Putamen (tissue), 1 donor: ENCODE measurements around the gene PHOX2B.

ENCODE experiments used
- DNase-seq: peaks from one replicate; pipeline ENCODE4 v3.0.0-alpha.2; 2016; ENCODE audit warnings: low spot score

Gene PHOX2B

DNA sequence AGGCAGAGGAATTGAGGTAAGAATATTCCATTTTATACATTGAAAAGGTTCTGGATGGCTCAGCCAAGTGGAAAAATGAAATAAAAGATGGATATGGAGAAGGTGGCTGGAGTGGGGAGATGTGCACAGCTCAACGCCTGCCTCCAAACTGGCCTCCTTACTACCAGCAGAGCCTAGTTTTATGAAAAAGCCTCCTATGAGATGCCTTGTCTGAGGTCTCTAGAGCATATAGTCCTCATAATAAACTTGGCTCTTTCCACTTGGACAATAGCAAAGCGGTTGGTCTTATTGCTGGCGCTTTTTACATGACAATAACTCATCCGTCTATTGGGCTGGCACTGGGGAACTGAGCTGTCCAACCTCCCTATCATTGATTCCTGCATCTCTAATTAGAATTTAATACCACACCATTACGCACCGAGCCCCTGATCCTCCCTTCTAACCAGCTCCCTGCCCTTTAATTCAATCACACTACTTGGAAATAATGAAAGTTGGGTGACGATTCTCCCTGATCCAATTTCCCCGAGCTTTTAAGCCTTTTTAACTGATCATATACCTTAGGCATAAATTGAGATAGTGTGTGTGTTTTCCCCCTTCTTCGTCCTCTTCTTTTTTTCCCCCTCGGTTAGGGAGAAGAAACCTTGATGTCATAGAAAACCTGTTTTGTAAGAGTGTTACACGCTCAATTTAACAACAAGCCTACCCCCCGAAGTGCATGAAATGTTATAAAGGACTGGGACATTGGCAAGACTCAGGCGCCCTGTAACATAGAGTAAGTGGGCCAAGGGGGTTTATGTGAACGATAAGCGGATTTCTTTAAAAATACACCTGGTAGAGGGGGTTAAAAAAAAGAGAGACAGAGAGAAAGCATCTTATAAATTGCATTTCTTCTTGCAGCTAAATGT, at the start of gene PHOX2B:
Gene PHOX2B, minus strand, starts transcription at position 155 of the 905 bp plus-strand sequence. Its CDS starts 115 bp downstream, at position 40.
- DNase-seq, result no peak

DNA sequence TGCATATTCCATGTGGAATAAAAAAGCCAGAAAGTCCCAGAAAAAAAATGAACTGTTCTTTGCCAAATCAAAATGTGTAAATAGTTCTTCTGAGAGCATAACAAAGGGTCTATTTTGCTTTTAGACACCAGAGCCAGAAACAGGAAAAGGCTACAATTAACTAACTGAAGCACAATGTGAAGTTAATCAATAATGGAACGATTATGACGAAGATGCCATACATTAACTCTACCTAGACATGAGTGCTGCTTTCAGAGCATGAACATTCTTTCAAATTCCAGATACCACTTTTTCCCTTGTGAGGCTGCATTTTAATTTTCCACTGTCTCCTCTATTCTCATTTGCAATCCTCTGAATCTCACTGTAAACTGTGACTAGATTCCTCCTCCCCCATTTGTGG, 48.7 kb upstream of the PHOX2B start:
- no peak for DNase-seq

DNA sequence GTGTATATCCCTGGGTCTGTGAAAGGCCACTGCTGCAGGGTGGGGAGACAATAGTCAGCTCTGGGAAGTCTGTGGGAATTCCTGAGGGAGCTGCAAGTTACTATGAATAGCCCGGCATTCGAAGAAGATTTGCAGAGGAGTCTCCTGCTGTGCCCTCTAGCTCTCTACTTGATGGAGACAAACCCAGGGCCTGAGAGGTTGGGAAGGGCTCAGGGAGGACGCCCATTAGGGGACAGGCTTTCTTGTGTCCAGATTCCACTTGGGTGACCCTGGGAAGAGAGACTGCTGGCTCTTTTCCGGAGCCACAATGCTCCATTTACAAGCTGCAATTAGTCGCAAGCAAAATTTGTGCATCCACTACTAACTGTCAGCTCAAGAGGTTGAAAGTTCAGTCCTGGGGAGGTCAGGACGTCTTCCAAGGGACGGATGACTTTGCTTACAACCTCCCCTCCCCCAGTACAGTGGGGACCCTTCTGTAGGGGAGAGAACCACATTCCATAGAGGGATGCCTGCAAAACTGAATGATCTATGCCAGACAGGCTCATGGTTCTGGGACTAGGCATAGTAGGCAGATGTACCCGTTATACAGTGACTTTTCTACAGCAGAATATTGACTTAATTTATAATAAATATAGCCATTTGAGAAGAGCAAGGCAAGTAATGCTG, 48.2 kb upstream of the PHOX2B start:
- DNase-seq, result no peak

GRCh38 chr4:41795796-41796385, 47.4 kb upstream of the PHOX2B start:
- no peak for DNase-seq

GRCh38 chr4:41792166-41792565, 43.6 kb upstream of the PHOX2B start:
- DNase-seq, result no peak

GRCh38 chr4:41791557-41791956, 43.0 kb upstream of the PHOX2B start:
- DNase-seq, result no peak

- DNase-seq, result no peak
Observed at GRCh38 chr4:41787931-41788330, 39.4 kb upstream of the PHOX2B start.

DNA sequence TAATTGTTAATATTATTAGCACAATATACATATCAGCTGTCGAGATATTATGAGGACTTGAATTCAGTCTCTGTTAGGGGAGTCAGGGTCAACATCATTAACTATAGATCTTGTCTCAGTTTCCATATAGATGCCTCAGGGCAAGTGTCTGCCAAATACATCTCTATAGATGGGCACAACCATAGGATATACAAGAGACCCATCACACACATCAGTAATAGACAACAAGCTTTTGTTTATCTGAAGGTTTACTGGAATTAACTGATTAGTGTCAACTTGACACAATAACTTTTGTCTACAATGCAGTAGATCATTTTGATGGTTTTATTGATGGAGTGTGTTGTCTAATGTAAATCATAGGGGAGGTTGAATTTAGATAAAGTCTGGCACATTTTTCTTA, 37.1 kb upstream of the PHOX2B start:
- DNase-seq, result no peak

DNA sequence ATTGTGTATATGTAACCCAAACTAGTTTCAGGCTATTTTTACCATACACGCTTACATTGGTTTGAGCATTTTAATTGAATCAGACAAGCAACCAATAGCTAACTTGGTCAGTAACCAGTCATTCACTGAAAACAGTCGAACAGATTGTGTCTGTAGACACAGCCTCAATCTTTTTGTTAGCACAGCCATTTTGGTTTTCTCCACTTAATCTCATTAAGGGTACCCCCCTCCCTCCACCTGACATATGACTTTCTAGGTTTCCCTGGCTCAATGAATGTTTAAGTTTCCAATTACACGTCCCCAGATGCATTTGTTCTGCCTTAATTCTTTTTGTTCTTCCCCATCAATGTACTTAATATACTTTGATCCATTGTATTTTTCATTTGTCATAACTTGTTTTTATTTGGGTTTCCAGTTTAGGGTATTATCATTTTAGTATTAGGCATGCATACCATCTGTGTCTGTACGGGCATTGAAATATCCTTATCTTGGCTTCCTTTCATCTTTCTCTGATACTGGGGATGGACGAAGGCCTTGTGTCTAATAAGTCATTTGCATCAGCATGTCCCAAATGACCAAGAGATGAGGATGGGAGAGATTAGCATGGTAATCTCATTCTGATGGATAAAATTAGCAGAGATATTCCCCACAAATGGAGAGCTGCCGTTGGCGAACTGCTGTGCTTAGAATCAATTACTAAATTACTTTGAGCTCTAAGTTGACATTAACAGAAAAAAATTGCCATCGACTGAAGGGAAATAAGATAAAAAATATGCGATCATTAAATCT, 35.9 kb upstream of the PHOX2B start:
- DNase-seq, result no peak

DNA sequence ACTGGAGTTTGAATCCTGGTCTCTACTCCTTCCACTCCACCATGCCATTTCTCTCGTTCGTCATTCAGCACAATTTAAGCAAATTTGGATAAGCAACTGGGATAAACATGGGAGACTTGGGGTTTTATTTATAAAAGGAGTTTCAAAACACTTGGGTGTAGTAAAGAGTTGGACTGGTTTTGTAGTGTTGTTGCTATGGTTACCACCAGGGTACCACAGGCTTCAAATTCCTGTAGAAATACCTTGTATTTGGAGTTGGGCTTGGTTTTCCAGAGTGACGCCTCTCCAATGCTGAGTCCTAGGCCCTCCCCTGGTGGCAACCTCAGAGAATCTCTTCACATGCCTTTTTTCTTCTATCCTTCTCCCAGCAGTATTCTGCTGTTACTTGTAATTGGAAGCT, 27.9 kb upstream of the PHOX2B start:
- no peak for DNase-seq

GRCh38 chr4:41763729-41764128, 15.2 kb upstream of the PHOX2B start:
- DNase-seq, result no peak

DNA sequence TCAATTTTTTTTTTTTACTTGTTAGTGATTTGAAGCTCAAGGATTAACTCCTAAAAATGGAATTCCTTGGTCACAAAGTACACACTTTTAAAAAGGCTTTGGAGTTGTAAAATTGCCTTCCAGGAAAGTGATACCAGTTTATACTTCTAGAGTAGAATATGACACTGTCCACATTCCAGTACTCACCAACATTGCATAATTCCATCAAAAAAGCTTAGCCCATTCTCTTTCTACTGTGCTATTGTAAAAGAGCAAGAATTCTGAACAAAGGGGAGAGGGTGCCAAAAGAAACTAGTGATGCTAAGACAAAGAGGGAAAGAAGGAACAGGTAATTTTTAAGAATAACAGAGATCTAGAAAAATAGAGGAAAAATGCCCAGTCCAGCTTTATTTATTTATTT, 10.4 kb upstream of the PHOX2B start:
- DNase-seq, result no peak

DNA sequence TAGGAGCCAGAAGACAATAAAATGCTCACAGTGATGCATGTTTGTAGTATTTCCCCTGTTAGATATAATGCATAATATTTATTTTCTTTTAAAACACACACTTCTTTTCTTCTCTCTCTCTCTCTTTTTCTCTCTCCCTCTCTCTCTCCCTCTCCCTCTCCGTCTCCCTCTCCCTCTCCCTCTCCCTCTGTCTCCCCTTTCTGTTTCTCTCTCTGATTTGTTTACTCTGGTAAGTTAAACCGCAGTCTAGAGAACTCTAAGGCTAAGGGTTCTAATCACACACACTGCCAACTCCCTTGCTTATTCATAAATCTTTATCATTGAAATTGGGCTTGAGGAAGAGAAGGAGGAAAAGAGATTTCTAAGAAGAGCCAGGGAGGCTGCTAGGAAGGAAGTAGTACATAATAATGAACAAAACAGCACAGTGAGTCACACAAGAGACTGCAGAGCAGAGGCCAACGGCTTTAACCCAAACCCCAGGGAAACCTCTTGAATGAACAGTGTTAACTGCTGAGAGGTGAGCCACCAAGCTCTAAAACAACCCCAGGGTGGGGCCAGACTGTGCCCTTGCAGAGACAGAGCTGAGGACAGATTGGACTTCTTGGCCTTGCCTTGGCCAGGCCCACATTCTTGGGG, 9.1 kb upstream of the PHOX2B start:
- DNase-seq, result no peak

DNA sequence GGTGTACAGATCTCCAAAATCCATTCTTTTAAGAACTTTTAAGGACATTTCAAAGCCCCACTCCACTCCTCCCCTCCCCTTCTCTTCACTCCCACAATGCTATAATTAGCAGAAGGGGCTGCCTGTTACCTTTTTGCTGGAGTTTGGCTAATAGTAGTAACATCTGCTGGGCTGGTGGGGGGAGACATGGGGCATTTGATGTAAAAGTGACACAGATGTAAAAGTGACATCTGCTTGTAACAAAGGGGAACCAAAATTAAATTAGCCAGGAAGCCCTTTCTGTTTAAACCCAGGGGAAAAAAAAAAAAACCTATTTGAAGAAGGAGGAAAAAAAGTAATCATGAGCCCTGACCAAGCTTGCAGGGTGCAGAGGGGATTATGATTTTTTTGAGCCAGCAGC, 5.4 kb upstream of the PHOX2B start:
- no peak for DNase-seq

DNA sequence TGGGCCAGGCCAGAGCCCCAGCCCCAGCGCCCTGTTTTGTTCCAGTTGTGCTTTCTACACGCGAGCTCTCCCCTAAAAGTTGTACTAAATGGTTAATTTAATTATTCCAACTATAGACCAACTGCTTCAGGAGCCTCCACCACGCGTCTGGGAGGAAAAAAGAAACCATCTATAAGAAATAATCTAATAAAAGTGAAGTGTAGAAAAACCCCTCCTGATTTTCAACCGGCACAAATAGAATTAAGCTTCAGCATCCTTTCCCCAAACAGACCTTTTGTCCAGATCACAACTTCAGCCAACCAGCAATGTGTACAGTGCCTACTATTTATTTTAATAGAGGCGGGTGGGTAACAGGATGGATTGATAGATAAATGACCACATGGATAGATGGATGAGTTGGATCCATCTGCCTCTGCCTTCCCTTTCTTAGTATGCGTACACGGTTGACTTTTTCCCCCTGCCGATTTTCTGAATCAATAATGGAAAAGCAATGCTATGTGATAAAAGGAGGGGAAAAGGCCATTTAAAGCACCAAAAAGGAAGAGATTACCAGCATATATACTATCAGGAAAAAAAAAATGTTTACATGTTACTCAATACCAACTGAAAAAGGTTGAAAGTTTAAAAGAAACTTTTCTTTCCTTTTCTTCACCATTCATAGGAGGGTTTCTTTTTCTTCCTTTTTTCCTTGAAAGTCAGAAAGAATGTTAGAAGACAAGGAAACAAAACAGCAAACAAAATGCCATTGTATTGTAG, 3.7 kb upstream of the PHOX2B start:
- DNase-seq, result no peak

DNA sequence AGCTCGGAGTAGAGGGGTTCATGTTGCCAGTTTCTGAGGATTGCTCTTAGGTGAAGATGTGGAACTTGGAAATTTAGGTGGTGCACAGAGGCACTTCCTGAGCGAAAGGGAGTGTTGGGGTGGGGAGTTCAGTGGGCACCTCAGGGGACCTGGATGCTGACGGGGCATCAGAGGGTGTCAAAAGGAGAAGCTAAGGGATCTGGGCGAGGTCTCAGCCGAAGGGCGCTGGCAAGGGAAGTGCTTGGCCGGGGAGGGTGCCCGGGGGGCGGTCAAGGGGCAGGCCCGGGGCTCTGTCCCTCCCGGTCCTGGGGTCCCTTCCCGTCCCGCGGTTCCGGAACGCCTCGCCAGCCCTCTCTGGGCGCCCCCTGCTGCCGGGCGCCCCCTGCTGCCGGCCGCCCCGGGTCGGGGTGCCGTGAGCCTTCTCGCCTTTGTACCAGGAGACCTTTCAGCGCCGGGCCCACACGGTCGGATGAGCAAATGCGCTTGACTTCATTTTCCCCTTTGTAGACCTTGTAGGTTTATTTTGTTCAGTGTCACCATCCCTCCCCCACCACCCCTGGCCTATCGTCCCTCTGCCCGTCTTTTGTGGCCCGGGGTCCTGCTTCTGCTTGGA, 3.0 kb upstream of the PHOX2B start:
- no peak for DNase-seq

- no peak for DNase-seq
Observed at GRCh38 chr4:41750626-41751448, 2.3 kb upstream of the PHOX2B start.

- DNase-seq, result no peak
Observed at GRCh38 chr4:41750121-41750625, 1.6 kb upstream of the PHOX2B start.

- DNase-seq, result no peak
Observed at GRCh38 chr4:41749631-41750039, 1.1 kb upstream of the PHOX2B start.
